Ishikawa (cell line): ENCODE data around the gene TET2.

Experiments
- CEBPB ChIP-seq: IDR thresholded peaks from 2 replicates; pipeline ENCODE4 v1.6.1; 2012
- CREB1 ChIP-seq: IDR thresholded peaks from 2 replicates; pipeline ENCODE4 v1.6.1; 2012; ENCODE audit warnings: low read depth
- EGR1 ChIP-seq: IDR thresholded peaks from 2 replicates; pipeline ENCODE4 v1.6.1; 2012
- EP300 ChIP-seq: IDR thresholded peaks from 2 replicates; pipeline ENCODE4 v1.6.1; 2012; ENCODE audit warnings: borderline replicate concordance
- FOXM1 ChIP-seq: IDR thresholded peaks from 2 replicates; pipeline ENCODE4 v1.6.1; 2012; ENCODE audit warnings: low read depth, borderline replicate concordance
- NFIC ChIP-seq: IDR thresholded peaks from 2 replicates; pipeline ENCODE4 v1.6.1; 2012
- RAD21 ChIP-seq: IDR thresholded peaks from 2 replicates; pipeline ENCODE4 v1.6.1; 2012; ENCODE audit warnings: low read depth
- TAF1 ChIP-seq: IDR thresholded peaks from 2 replicates; pipeline ENCODE4 v1.6.1; 2012; ENCODE audit warnings: low read depth, mild to moderate bottlenecking
- TCF12 ChIP-seq: IDR thresholded peaks from 2 replicates; pipeline ENCODE4 v1.6.1; 2012; ENCODE audit warnings: low read depth
- TEAD4 ChIP-seq: IDR thresholded peaks from 2 replicates; pipeline ENCODE4 v1.6.1; 2012
- YY1 ChIP-seq: IDR thresholded peaks from 2 replicates; pipeline ENCODE4 v1.6.1; 2012; ENCODE audit warnings: low read depth
- ZBTB7A ChIP-seq: IDR thresholded peaks from 2 replicates; pipeline ENCODE4 v1.6.1; 2012; ENCODE audit warnings: low read depth
- TF ChIP-seq, protein P1 (sequence below): IDR thresholded peaks from 2 replicates; pipeline ENCODE4 v1.6.1; 2012
- TF ChIP-seq, protein P2 (sequence below): IDR thresholded peaks from 2 replicates; pipeline ENCODE4 v1.6.1; 2012
- TF ChIP-seq, protein P3 (sequence below): IDR thresholded peaks from 2 replicates; pipeline ENCODE4 v1.6.1; 2012; ENCODE audit warnings: low read depth, mild to moderate bottlenecking

TET2 gene

DNA sequence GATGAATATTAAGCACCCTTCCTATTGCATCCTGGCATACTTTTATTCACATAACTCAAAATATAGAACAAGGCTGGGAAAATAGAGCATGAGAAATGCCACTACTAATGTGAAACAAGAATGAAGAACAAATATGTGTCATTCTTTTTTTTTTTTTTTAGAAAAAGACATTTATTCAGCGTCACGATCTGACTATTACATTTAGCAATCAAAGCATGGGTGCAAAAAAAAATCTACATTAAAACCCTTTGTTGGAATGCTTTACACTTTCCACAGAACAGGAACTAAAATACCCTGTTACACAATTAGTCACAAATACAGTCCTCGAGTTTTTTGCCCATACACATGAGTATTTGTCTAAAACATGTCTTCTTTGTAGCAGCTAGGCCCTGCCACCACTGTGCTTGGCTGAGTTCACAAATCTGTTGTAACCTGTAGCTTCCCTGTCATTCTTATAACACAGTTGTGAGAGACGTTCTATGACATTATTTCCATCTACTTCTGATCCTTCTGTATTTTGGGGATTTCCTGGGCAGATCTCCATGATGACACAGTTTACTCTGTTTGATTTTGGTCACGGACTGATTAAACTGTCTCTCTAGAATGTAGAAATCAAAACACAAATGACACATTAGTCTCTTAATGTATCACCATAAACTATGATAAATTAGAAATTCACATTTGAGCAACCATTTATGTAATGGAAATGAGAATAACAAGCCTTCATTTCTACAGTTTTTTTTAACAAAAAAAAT, 9.4 kb upstream of the TET2 start:
- TF ChIP-seq EGR1 (no peak), YY1 (no peak)

DNA sequence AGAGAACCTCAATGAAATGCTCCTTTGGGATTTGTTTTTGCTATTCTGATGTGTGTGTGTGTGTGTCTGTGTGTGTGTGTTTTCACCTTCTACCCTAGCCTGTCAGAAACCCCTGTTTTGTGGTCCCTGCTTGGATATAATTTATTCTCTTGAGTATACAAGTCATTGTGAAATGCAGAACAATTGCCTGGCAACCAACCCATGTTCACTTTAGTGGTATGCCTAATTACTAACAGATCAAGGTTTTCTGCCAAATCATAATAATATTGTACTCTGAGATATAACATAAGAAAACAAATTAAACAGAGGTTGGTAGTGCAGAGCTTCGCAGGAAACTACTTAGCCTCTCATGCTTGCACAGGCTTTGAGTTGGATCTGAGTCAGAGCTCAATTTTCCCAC, 7.0 kb upstream of the TET2 start:
- TF ChIP-seq TAF1 (no peak), EGR1 (no peak), RAD21 (no peak), CREB1 (no peak), ZBTB7A (no peak), EP300 (no peak), NFIC (no peak), TEAD4 (no peak), YY1 (no peak), TCF12 (no peak), FOXM1 (no peak), CEBPB (no peak)
- TF ChIP-seq, protein P1, sequence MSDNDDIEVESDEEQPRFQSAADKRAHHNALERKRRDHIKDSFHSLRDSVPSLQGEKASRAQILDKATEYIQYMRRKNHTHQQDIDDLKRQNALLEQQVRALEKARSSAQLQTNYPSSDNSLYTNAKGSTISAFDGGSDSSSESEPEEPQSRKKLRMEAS: no peak
- TF ChIP-seq, protein P2, sequence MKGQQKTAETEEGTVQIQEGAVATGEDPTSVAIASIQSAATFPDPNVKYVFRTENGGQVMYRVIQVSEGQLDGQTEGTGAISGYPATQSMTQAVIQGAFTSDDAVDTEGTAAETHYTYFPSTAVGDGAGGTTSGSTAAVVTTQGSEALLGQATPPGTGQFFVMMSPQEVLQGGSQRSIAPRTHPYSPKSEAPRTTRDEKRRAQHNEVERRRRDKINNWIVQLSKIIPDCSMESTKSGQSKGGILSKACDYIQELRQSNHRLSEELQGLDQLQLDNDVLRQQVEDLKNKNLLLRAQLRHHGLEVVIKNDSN: no peak
- TF ChIP-seq, protein P3, sequence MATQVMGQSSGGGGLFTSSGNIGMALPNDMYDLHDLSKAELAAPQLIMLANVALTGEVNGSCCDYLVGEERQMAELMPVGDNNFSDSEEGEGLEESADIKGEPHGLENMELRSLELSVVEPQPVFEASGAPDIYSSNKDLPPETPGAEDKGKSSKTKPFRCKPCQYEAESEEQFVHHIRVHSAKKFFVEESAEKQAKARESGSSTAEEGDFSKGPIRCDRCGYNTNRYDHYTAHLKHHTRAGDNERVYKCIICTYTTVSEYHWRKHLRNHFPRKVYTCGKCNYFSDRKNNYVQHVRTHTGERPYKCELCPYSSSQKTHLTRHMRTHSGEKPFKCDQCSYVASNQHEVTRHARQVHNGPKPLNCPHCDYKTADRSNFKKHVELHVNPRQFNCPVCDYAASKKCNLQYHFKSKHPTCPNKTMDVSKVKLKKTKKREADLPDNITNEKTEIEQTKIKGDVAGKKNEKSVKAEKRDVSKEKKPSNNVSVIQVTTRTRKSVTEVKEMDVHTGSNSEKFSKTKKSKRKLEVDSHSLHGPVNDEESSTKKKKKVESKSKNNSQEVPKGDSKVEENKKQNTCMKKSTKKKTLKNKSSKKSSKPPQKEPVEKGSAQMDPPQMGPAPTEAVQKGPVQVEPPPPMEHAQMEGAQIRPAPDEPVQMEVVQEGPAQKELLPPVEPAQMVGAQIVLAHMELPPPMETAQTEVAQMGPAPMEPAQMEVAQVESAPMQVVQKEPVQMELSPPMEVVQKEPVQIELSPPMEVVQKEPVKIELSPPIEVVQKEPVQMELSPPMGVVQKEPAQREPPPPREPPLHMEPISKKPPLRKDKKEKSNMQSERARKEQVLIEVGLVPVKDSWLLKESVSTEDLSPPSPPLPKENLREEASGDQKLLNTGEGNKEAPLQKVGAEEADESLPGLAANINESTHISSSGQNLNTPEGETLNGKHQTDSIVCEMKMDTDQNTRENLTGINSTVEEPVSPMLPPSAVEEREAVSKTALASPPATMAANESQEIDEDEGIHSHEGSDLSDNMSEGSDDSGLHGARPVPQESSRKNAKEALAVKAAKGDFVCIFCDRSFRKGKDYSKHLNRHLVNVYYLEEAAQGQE: no peak

DNA sequence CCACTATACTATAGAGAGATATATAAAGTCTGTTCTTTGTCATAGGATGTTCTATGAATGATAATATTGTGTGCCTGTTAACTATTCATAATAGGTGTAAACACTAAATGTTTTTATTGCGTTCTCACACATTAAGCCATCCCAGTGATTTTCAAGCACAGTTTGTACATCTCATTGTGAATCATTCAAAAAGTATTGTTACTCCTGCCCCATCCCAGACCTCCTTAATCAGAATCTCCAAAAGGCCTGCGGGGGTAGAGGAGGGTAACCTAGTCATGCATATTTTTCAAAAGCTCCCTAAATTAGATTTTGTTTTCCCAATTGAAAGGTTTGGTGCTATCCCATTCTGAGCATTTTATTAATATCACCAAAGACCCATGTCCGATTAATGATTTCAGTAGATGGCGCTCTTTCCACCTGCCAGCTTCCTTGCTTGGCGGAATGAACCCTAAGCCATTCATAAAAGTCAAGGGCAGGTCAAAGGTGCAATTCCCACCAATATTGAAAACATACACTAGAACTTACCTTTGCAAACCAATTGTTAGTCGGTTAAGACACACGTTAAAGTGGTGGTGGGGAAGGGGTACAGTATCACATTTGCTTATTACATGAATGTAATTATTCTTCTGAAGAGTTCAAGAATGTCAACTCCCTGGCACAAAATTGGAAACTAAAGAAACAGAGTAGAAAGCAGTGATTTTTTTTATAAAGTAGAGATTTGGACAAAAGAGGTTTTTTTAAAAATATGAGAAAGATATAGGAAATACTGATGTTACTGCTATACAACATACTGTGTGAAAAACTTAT, 5.8 kb upstream of the TET2 start:
- no peak for TF ChIP-seq ZBTB7A
- peak; percentile 83 for TF ChIP-seq RAD21

DNA sequence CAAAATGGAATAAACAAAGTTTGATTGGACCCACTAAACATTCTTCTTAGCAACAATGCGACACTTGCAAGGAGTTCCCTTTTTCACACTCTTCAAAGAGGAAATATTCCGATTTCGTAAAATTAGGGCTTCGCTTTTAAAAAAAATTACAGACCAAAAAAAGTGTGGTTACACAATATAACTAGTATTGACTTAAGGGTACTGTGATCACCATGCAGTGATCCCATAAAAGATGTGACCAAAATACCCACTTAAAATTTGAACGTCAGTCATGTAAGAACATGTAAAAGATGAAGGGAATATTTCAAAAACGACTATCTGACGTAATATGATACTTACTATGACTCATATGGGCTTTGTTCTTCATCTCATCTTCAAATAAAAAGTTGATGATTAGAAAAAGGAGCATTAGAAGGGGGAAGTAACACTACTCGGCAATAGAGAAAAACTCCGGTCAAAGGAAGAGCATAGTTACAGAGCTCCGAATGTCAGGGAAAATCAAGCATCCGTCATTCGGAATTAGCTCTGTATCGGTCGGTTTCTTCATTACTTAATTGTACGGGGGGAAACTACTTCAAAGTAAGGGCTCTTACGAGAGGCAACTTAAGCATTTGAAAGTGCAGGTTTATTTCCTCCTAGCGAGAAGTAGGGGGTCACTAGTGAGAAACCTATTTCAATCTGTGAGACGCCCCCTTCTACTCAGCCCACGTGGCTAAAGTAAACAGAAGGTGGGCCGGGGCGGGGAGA, 1.3 kb upstream of the TET2 start:
- no peak for TF ChIP-seq FOXM1
- no peak for TF ChIP-seq TEAD4
- TF ChIP-seq, protein P2: no peak
- TF ChIP-seq, protein P1: no peak
- no peak for TF ChIP-seq TCF12
- TF ChIP-seq ZBTB7A: no peak
- TF ChIP-seq EGR1: no peak
- TF ChIP-seq NFIC: no peak
- no peak for TF ChIP-seq TAF1

DNA sequence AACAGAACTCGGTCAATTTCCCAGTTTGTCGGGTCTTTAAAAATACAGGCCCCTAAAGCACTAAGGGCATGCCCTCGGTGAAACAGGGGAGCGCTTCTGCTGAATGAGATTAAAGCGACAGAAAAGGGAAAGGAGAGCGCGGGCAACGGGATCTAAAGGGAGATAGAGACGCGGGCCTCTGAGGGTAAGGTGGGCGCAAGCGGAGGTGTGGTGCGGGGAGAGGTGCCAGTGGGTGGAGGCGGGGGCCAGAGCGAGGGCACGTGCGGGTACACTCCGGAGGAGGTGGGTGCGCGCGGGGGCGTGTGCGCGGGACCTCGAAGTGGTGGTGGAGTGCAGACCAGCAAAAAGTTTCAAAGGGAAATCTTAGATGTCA, 787 bp upstream of the TET2 start:
- no peak for TF ChIP-seq YY1
- TF ChIP-seq CEBPB: no peak
- TF ChIP-seq, protein P2: no peak
- no peak for TF ChIP-seq FOXM1
- TF ChIP-seq RAD21: no peak
- no peak for TF ChIP-seq ZBTB7A

DNA sequence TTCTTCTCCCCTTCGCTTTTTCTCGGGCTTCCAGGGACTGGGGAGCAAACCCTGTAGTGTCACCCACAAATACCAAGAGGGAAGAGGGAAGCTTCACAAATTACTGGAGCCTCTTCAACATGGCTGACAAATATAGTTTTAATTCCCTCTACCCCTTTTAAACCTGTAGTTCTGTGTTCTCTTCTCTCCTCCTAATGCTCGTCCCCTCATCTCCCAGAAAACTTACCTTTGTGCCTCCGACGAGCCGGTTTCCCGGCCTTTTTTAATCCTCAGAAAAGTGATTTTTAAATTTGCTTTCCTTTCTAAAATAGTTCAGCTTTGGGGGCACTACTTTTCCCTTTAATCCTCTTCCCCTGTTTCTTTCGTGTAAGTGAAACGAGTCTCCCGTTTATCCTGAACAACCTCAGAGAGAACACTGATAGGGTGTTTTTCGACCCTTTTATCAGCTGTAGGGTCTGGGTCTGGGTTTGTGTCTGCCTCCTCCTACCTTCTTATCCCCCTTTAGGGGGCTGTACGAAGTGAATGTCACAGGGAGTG, 408 bp downstream of the TET2 start:
- no peak for TF ChIP-seq EGR1
- TF ChIP-seq EP300: no peak
- TF ChIP-seq, protein P3: no peak
- no peak for TF ChIP-seq FOXM1
- TF ChIP-seq, protein P2: no peak
- no peak for TF ChIP-seq TCF12
- no peak for TF ChIP-seq CEBPB
- TF ChIP-seq RAD21: no peak
- TF ChIP-seq YY1: no peak
- no peak for TF ChIP-seq CREB1
- no peak for TF ChIP-seq NFIC
- TF ChIP-seq, protein P1: no peak
